ENCODE data around the gene BRWD1. TPM values are rescaled to one million over a fixed set of nuclear protein-coding genes. Genes with fewer than 3 reads are reported as not detected.
"Not testable (repeated sequence)": the region's sequence is repeated elsewhere in the genome, so short reads cannot be mapped to it uniquely, and the experiment has no call there.

The BRWD1 gene
- total RNA-seq, 1 donor from 2014 or later: 43.8 TPM

- no peak for DNase-seq (ENCODE audit: low spot score)
- Mint-ChIP-seq H3K36me3 (ENCODE audit: low read depth, unreplicated experiment) (peaks cover 32% of the 10 kb centered on the region), H3K27ac (ENCODE audit: unreplicated experiment) (no peak overlapping the region), H3K9me3 (ENCODE audit: unreplicated experiment) (no peaks in the 10 kb centered on the region), H3K4me1 (ENCODE audit: unreplicated experiment) (no peaks in the 10 kb centered on the region), H3K4me3 (ENCODE audit: unreplicated experiment) (no peak overlapping the region), H3K27me3 (ENCODE audit: unreplicated experiment) (peaks cover 1% of the 10 kb centered on the region)
- TF ChIP-seq CTCF (IDR thresholded peaks at IDR 0.05; ENCODE audit: unreplicated experiment): no peak
Measured at GRCh38 chr21:39238275-39238674, 75.2 kb downstream of the BRWD1 start.

DNA sequence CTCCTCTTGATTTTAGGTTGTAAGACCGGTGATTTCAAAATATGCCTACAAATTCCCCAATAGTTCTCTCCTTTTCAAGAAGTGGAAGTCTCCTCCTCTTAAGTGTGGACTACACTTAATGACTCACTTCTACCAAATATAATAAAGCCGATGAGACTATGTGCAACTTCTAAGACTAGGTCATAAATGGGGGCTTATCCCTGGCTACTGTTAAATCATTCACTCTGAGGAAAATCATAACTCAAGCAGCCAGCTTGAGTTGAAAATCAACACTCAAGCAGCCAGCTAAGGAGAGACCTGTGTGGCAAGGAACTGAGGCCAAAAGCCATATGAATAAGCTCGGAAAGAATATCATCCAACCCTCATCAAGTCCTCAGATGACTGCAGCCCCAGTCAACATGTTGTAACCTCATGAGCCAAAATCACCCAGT lies 80.6 kb downstream of the BRWD1 start:
- Mint-ChIP-seq H3K36me3 (ENCODE audit: low read depth, unreplicated experiment) (peaks cover 24% of the 10 kb centered on the region), H3K4me3 (ENCODE audit: unreplicated experiment) (no peak overlapping the region), H3K4me1 (ENCODE audit: unreplicated experiment) (no peaks in the 10 kb centered on the region), H3K9me3 (ENCODE audit: unreplicated experiment) (no peaks in the 10 kb centered on the region), H3K27ac (ENCODE audit: unreplicated experiment) (no peak overlapping the region), H3K27me3 (ENCODE audit: unreplicated experiment) (peaks cover 1% of the 10 kb centered on the region)
- no peak for DNase-seq (ENCODE audit: low spot score)
- TF ChIP-seq CTCF (IDR thresholded peaks at IDR 0.05; ENCODE audit: unreplicated experiment): no peak

- Mint-ChIP-seq H3K4me3 (ENCODE audit: unreplicated experiment) (no peak overlapping the region), H3K36me3 (ENCODE audit: low read depth, unreplicated experiment) (peaks cover 16% of the 10 kb centered on the region), H3K27ac (ENCODE audit: unreplicated experiment) (no peak overlapping the region), H3K27me3 (ENCODE audit: unreplicated experiment) (no peaks in the 10 kb centered on the region), H3K9me3 (ENCODE audit: unreplicated experiment) (no peaks in the 10 kb centered on the region), H3K4me1 (ENCODE audit: unreplicated experiment) (no peaks in the 10 kb centered on the region)
- no peak for TF ChIP-seq CTCF (IDR thresholded peaks at IDR 0.05; ENCODE audit: unreplicated experiment)
- DNase-seq (ENCODE audit: low spot score): no peak
Measured at GRCh38 chr21:39224930-39225329, 88.5 kb downstream of the BRWD1 start.

DNA sequence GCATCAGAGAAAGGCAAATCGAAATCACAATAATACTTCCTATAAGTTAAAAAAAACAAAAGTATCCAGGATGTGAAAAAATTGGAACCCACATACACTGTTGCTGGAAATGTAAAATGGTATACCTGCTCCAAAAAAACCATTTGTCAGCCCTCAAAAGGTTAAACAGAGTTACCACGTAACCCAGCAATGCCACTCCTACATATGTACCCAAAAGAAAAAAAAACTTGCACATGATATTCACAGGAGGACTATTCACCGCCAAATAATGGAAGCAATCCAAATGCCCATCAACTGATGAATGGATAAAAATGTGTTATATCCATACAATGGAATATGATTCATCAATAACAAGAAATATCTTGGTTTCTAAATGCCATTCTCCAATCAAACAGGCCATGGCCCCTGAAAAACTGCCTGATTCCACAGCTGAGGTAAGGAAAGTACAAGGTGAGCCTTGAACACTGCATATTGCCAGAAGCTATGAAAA lies 91.4 kb downstream of the BRWD1 start:
- Mint-ChIP-seq H3K4me1 (ENCODE audit: unreplicated experiment) (no peaks in the 10 kb centered on the region), H3K27ac (ENCODE audit: unreplicated experiment) (no peak overlapping the region), H3K27me3 (ENCODE audit: unreplicated experiment) (no peaks in the 10 kb centered on the region), H3K4me3 (ENCODE audit: unreplicated experiment) (no peak overlapping the region), H3K36me3 (ENCODE audit: low read depth, unreplicated experiment) (peaks cover 16% of the 10 kb centered on the region), H3K9me3 (ENCODE audit: unreplicated experiment) (no peaks in the 10 kb centered on the region)
- no peak for DNase-seq (ENCODE audit: low spot score)
- TF ChIP-seq CTCF (IDR thresholded peaks at IDR 0.05; ENCODE audit: unreplicated experiment): no peak

DNA sequence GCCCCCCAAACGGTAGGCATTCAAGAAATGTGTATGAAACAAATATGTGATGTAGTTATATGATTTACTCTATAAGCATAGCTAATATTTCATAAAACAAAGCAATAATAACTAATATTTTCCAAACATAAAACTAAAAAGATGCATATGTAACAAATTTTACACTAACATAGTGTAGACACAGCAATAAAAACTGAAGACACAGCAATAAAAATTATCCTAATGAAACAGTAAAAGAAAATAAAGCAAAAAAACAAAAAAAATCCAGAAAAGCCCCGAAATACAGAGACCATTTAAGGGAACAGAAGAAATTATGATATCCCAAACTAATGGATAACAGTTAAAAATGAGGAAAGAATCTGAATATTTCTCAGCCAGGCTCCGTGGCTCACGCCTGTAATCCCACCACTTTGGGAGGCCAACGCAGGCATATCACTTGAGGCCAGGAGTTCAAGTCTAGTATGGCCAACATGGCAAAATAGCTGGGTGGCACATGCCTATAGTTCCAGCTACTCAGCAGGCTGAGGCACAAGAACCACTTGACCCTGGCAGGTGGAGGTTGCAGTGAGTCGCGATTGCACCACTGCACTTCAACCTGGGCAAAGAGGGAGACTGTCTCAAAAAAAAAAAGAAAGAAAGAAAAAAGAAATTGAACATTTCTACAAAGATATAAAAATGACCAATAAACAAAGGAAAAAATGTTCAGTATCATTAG lies 92.0 kb downstream of the BRWD1 start:
- H3K4me1 Mint-ChIP-seq (ENCODE audit: unreplicated experiment): no peaks in the 10 kb centered on the region

GRCh38 chr21:39220875-39221274 lies 92.6 kb downstream of the BRWD1 start:
- not testable (repeated sequence) for DNase-seq (ENCODE audit: low spot score); H3K27me3 Mint-ChIP-seq (ENCODE audit: unreplicated experiment); H3K4me3 Mint-ChIP-seq (ENCODE audit: unreplicated experiment); H3K27ac Mint-ChIP-seq (ENCODE audit: unreplicated experiment); H3K9me3 Mint-ChIP-seq (ENCODE audit: unreplicated experiment); H3K4me1 Mint-ChIP-seq (ENCODE audit: unreplicated experiment)
- peaks cover 16% of the 10 kb centered on the region for H3K36me3 Mint-ChIP-seq (ENCODE audit: low read depth, unreplicated experiment)

More for the DNA sequence above, 92.0 kb downstream of the BRWD1 start:
- no peak for TF ChIP-seq CTCF (IDR thresholded peaks at IDR 0.05; ENCODE audit: unreplicated experiment)
- peaks cover 16% of the 10 kb centered on the region for H3K36me3 Mint-ChIP-seq (ENCODE audit: low read depth, unreplicated experiment)
- no peaks in the 10 kb centered on the region for H3K27me3 Mint-ChIP-seq (ENCODE audit: unreplicated experiment)
- no peaks in the 10 kb centered on the region for H3K9me3 Mint-ChIP-seq (ENCODE audit: unreplicated experiment)
- H3K4me3 Mint-ChIP-seq (ENCODE audit: unreplicated experiment): no peak overlapping the region
- no peak overlapping the region for H3K27ac Mint-ChIP-seq (ENCODE audit: unreplicated experiment)
- DNase-seq (ENCODE audit: low spot score): no peak
